ENCODE measurements around the gene ELP5. TPM values are rescaled to one million over a fixed set of nuclear protein-coding genes. Genes with fewer than 3 reads are reported as not detected.
"Not testable (repeated sequence)": the region's sequence is repeated elsewhere in the genome, so short reads cannot be mapped to it uniquely, and the experiment has no call there.

ELP5 gene
- total RNA-seq, 1 experiment from 2014 or later, result 75.3 TPM

DNA sequence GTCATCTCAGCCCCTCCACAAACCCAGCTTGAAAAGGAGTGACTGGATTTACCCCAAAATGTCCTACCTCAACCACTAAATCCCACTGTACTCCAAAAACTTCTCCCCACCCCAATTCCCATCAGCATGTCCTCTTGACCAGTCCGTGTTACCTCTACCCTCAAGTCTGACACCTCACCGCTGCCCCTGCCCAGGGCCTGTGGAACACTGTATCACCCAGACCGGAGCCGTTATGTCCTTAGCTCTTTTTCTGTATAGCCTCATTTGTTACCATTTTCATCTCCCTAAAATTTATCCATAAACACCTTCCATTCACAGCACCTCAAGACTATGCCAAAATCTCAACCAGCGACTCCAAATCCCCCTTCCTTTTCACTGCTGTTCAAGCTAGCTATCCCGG is 15.2 kb upstream of the ELP5 start:
- DNase-seq (ENCODE audit: low read depth), result no peak

- DNase-seq (ENCODE audit: low read depth), result no peak
Measured at GRCh38 chr17:7237266-7237760, 14.7 kb upstream of the ELP5 start.

GRCh38 chr17:7237761-7238419 is 14.1 kb upstream of the ELP5 start:
- peak; percentile 68 for DNase-seq (ENCODE audit: low read depth)

DNA sequence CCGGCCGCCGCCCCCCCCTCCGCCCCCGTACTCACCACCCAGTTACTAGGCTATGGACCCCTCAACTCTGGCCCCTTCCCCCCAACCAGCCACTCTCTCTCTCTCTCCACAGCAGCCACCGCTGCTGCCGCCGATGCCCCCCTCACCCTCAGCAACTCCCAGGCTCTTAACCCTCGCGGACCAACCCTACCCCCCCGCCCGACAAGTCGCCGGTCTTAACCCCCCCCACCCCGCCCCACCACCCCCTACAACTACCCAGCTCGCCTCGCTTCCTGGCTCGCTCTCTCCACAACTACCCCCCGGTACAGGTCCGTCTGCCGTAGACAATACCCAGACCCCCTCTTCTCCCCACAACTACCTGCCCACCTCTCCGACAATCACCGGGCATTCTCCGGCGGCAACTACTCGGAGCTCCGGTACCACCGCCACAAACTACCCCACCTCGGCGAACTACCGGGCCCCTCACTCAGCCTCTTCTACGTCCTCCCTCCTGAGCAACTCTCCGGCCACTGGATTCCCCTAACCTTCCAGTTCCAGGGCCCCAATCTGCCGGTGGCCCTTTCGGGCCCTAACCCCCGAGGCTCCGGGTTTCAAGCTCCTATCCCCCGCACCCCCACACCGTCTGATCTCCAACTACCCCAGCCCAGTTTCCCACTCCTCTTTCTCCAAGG is 13.5 kb upstream of the ELP5 start:
- DNase-seq (ENCODE audit: low read depth), result peak; percentile 38

DNA sequence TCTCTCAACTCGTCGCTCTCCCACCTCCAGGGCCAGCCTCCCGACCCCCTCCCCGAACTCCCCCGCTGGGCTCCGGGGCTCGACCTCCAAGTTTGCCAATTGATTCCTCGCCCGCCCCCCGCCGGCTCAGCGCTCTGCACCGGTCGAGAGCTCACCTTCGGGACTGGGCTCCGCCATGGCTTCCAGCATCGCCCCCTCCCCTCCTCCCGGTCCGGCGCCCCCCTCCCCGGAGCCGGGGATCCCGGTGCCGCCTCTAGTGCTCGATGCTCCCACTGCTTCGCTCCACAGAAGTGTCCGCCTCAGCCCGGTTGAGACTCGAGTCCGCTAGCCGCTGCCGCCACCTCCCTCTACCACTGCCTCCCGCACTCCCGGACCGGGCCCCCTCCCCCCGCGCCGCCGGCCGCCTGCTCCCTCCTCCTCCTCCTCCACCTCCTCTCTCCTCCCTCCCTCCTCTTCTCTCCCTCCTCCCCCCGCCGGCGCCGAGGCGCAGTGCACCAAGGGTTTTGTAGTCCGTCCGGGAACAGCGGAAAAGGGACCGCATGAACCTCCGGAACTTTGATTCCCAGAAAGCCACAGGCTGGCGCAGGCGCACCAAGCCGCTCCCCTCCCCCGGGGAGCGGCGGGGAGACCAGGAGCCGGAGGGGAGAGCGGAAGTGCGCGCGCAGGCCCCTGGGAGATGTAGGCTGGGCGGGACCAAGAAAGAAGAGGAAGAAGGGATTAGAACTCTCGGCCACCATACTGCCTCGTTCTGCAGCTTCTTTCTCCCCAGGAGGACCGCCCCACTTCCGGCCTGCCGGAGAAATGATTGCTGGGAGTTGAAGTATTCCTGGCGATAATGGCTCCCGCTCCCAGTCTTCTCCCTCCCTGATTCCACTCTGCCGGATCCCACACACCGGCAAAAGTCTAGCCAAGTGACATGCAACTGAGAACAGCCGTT is 12.7 kb upstream of the ELP5 start, which contains the start of gene PHF23:
Gene PHF23, minus strand, starts transcription at position 367 of the 937 bp plus-strand sequence. Its CDS starts 178 bp downstream, at position 189.
- DNase-seq (ENCODE audit: low read depth), result peak; percentile 99

DNA sequence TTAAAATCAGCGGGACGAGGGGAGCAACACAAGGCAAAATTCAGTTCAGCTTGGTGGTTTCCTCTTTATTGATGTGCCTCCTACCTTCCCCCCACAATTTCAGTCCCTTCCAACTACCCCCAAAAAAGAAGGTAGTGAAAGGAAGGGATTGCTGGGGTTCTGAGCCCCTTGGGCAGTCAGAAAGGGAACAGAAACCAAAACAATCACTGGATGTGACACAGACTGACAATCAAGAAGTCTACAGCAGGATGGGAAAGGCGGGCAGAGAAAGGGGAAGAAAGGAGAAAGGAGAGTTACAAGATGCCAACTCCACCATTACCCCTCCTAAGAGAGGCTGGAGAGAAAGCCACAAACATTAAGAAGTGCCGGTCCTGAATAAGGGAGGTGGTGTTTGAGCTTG is 11.6 kb upstream of the ELP5 start:
- no peak for DNase-seq (ENCODE audit: low read depth)

GRCh38 chr17:7241090-7241733 is 10.8 kb upstream of the ELP5 start:
- DNase-seq (ENCODE audit: low read depth), result no peak

DNA sequence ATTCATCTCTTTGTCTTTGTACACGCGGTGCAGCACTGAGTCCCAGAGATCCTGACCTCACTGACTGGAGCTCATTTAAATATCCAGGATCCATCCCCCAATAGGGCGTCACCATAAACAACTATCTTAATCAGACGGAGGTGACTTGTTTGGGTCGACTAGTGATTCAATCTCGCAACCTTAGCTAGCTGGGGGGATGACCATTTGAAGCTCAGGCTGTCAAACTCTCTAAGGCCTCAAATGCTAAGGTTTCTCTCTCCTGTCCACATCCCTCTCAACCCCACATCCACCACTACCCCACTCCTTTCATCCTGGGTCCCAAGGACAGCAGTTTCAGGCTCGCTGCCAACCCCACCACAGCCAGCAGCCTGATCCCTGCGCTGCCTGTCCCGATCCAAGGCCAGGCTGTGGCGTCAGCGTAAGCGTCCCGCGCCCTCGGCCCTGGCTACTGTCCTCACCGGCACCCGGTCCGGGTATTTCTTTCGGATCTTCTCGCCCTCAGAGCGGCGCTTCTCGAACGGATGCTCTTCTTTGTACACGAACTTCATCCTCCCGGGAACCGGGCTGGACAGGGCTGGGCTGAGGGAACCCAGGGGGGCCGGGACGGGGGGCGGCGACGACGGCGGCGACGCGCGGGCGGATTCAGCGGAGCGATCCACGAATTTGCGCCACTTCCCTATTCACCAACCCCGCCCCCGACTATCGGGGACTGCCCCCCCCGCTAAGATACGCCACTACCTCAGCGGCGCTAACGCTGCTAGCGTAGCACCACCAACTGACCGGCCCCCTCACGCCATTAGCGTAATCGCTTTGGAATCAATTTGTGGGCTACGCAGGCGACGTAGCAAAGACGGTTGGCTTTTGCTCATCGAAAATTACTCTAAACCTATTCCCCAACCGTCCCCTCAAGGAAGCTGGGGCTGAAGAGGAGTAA is 10.0 kb upstream of the ELP5 start, which contains the start of gene GABARAP:
Gene GABARAP, minus strand, starts transcription at position 667 of the 934 bp plus-strand sequence. Its CDS starts 119 bp downstream, at position 548.
- peak; percentile 83 for DNase-seq (ENCODE audit: low read depth)

DNA sequence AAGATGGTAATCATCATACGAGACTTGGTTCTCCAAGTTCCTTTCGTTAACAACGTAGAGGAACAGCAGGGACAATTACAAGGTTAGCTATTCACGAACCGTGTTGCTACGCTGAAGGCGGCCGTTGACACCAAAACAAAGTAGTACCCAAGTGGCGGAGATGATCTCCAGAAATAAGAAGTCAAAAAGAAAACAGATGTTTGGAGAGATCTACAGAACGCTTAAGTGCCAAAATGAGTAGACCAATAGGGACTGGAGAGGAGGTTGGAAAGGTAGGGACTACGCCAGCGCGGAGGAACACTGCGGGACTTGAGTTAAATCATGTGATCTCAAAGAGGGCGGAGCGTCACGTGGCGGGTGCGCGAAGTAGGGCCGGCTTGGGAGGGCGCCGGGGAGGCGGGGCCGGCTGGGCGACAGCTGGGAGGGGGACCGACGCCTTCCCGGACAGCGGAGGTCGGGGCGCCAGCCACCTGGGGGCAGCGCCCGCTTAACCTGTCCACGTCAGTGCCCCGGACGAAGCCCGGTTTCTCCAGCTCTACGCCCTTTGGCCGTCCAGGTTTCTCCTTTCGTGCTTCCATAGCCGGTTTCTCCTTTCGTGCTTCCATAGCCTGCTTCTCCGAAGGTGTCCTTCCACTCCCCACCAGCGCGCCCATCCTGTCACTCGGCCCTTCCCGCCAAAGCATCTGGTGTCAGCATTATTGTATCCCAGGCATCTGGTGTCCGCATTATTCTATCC is 9.1 kb upstream of the ELP5 start:
- peak; percentile 89 for DNase-seq (ENCODE audit: low read depth)

DNA sequence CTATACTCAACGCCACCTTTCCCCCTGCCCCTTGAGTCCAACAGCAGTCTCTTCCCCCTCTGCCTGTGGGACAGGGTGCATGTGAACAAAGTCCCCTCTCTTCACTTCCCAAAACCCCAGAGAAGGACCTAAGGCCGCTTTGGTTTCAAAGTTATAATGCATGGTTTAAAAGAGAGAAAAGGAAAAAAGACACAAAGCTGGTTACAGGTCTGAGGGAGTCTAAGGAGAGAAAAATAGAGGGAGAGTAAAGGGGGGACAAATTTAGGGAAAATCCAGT is 8.6 kb upstream of the ELP5 start:
- DNase-seq (ENCODE audit: low read depth), result no peak

DNA sequence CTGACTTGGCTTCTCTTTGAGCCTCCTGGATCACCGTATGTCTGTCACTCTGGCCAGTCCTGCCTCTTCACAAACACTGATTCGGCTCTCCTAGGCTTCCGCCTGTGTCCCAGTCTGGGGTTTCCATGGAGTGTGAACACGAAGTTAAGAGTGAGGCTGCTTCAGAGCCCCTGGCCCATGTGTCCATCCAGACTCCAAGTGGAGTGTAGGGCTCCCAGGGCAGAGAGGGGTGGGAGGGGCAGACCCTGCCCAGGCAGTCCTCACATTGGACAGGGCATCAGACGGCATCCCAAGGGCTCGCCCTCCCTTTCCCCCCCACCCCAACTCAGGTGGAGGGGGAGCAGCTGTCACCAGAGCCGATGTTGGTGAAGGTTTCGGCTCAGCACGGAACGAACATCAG is 8.2 kb upstream of the ELP5 start:
- not testable (repeated sequence) for DNase-seq (ENCODE audit: low read depth)

GRCh38 chr17:7246779-7247178 is 5.2 kb upstream of the ELP5 start:
- no peak for DNase-seq (ENCODE audit: low read depth)

GRCh38 chr17:7248796-7249195 is 3.2 kb upstream of the ELP5 start:
- DNase-seq (ENCODE audit: low read depth), result no peak

DNA sequence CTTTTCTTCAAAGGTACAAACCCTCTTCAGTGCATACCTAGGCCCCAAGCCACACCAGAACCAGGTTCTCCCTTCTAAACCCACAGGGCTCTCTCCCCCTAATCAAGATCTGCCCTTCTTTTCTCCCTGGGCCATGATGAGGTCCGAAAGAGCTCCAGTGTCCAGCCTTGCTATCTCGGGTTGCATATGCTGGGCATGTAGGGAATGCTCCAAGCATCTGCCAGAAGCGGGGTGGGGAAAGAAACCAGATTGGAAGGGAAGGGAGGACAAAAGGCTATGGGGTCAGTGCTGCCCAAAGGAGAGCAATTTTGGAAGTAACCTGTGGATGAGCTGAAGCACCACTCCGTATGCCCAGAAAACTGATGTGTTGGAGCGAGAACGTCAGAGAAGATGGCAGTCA is 2.8 kb upstream of the ELP5 start:
- DNase-seq (ENCODE audit: low read depth), result no peak

- no peak for DNase-seq (ENCODE audit: low read depth)
Measured at GRCh38 chr17:7249830-7250229, 2.2 kb upstream of the ELP5 start.

DNA sequence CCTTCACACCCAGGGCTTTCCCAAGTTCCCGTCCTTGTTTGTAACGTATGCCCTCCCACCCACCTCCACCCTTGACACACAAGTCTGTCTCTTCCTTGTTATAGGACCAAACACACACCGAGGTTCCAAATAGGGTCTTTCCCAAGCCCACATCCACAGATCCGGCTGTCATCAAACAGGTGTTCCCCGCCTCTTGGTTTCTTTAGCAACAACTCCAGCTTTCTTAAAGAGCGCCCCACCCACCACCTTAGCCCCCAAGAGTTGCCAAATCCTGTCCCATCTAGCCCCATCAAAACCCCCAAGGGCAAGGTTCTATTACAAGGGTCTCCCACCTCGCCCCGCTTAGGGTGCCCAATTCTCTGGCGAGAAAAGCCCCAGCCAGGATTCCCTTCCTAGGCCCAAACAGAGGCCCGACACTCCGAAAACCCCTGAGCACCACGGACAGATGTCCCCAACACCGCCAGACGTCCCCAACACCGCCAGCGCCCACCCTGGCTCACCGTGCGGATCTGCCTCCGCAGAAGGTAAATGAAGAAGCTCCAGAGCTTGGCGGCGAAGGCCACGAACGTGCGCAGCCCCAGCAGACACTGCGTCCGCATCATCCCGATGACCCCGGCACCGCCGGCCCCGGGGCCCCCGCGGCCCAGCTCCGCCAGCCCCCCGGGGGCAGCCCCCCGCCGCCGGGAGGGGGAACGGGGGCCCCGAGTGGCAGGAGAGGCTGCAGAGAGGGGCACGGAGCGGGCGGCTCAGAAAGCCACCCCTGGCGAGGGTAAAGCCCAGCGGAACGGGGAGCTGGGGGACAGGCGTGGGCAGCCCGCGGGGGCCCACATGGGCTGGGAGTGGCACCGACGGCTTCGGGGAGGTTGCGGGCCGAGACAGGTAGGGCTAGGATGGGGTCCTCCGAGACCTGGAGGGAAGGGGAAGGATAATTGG is 1.1 kb upstream of the ELP5 start:
- no peak for DNase-seq (ENCODE audit: low read depth)

DNA sequence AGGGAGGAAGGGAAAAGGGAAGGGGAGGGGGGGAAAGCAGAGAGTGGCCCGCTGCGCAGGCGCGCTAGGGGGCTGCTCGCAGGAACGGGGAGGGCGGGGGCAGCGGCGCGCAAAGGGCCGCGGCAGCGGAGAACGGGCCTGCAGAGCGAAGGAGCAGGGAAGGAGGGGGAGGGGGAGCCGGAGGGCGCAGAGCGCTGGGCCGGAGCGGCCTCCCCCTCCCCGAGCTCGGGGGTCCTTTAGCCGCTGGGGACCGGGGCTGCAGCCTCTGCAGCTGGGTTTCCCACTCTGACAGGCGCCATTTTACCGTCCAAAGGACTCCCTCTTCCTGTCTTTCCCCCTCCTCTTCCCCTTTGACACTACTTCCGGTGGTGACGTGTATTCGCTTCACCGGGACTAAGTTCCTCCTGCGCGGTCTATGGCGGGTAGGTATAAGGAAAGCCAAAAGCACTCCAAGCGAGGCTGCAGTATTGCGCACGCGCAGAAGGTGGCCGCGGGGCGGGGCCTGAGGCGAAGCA is 297 bp upstream of the ELP5 start, which contains the start of gene CTDNEP1:
Gene CTDNEP1, minus strand, starts transcription at position 74 of the 515 bp plus-strand sequence. CDS start 438 bp downstream, outside the sequence.
- peak; percentile 99 for DNase-seq (ENCODE audit: low read depth)

DNA sequence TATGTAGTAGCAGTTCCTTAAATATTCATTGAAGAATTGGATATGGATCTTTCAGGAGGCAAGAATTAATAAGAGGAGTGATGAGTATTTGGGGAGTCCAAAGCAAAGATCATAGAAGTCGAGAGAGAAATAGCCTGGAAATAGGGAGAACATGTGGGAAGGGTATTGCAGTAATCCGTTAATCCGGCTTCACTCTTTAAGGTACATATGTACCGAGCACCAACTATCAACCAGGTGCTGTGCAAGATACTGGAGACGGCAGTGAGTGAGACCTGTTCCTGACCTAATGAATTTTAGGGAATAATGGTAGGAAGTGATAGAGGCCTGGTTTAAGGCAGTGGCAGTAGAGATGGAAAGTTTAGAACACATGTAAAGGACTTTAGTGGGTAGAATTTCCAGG is 1.1 kb downstream of the ELP5 start:
- DNase-seq (ENCODE audit: low read depth), result no peak
